GM18505 (cell line): Measurements from ENCODE around the gene ENO2.

Experiments used
- ATAC-seq: cut with Tn5 transposase; IDR thresholded peaks from one replicate; pipeline ENCODE4 v1.9.1; 2021; ENCODE audit not compliant: unreplicated experiment
- POLR2A ChIP-seq: IDR thresholded peaks from 4 replicates; pipeline ENCODE4 v1.6.1; 2011; ENCODE audit warnings: borderline replicate concordance; ENCODE audit not compliant: insufficient read depth, insufficient read length; ENCODE audit errors: extremely low read depth

The ENO2 gene

DNA sequence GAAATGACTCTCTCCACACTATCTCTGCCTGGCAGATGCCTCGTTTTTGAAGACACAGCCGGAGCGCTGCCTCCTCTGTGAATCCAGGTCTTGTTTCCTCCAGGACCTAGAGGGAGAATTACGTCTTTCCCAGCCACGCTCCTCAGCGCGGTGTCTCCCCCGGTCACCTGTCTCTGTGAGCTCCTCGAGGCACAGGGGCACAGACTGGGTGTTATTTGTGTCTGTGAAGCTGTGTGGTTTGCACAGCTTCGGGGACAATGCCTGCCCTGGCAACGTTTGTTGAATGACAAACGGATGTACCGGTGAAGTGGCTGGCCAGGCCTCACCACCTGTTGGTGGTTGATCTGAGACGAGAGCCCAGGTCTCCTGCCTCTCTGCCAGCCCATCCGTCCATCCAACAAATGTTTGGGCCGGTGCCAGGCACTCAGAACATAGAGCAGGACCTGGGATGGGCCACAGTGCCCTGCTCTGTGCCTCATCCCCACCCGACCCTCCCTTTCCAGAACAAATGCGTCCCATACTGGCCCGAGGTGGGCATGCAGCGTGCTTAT, 42.8 kb downstream of the ENO2 start:
- no peak for ATAC-seq
- no peak for TF ChIP-seq POLR2A

DNA sequence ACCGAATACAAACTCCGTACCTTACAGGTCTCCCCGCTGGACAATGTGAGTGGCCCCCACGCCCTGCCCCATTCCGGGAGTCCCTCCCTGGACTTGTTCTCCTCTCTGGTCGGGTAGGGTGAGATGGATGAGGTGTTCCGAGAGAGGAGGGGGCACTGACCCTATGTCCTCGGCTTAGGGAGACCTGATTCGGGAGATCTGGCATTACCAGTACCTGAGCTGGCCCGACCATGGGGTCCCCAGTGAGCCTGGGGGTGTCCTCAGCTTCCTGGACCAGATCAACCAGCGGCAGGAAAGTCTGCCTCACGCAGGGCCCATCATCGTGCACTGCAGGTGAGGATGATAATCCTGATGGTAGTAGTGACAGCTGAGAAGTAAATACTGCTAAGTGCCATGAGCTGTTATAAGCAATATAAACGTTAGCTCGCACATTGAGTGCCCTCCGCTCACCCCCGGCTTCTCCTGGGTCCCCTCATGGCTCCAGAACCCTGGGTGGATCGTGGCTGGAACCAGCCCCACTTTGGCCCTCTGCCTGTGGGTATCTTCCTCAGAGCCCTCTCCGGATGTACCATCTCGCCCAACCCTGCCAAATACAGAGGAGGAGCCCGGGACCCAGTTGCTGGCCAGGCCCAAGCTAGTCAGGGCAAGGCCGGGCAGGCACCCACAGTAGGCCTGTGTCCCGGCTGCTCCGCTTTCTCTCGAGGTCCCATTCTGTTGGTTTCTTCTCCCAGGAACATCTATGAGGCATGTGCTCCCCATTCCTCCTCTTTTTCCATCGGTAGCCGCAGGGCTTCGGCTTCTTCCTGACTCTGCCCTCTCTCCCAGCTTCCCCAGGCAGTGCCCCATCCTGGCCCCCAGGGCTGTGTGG, 43.6 kb downstream of the ENO2 start:
- no peak for ATAC-seq
- peak; percentile 45 for TF ChIP-seq POLR2A

DNA sequence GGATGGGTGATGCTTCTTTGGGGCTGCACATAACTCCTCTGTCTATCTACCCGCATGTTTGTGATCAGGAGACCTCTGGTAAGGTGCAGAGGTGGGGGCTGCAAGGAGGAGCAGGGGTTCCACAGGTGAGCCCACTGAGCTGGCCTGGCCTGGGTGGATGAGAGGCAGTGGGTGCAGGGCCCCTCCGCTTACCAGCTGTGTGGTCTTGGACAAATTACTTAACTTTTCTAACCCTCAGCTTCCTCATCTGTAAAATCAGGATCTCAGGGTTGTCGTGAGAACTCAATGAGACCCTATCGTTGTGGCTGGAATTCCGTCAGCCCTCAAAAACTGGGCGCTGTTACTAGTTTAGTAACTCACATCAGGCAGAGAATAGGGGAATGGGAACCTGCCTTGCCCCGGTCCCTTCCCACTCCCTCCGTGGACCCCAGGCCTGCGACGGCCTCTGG, 44.3 kb downstream of the ENO2 start:
- no peak for TF ChIP-seq POLR2A
- no peak for ATAC-seq

DNA sequence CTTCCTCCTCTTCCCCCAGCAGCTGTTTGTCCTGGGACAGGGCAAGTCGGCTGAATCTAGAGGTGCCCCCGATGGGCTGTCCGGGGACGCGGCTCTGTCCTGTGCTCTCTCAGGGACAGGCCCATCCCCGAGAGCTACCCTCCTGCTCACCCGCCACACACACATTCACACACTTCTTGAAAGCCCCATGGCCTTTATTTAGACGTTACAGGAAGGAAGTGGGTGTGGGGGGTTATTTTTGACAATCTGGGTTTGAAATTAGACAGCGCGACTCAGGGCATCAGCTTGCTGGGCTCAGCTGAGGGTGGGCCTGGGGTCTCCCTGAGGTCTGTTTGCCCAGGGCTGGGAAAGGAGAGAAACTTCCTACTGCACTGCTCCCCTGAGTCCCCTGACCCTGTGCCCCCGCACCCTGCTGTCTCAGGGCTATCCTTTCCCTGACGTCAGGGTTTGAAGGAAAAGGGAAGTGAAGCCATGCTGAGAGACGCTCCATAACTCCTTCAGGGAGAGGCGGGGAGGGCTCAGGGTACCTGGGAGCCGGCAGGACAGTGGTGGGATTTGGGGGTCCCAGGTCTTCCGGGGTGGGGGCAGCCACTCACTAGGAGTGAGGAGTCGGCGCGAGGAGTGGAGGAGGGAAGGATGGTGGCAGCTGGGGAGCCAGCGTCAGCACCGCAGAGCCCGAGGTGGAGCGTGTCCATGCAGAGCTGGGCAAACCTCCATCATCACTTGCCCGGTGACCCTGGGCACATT, 44.9 kb downstream of the ENO2 start:
- peak; percentile 82 for TF ChIP-seq POLR2A
- peak; percentile 43 for ATAC-seq

DNA sequence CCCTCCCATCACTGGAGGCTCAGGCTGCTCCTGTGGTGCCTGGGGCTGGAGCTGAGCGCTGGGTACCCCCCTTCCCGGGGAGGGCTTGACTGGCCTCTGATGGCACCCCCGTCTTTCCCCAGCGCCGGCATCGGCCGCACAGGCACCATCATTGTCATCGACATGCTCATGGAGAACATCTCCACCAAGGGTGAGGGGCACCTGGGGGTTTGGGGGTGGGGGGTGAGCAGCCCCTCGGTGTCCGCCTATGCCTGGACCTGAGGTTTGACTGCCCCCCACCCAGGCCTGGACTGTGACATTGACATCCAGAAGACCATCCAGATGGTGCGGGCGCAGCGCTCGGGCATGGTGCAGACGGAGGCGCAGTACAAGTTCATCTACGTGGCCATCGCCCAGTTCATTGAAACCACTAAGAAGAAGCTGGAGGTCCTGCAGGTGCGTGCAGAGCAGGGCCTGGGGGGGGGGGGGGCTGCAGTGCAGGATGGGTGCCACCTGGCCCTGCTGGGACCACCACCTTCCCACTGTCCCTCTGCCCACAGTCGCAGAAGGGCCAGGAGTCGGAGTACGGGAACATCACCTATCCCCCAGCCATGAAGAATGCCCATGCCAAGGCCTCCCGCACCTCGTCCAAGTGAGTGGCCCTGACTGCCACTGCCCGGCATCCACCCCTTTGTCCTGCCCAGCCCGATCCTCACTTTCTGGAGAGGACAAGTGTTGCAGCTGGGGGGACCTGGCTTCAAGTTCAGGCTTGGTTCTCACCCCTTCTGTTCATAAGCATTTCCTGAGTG, 45.6 kb downstream of the ENO2 start:
- TF ChIP-seq POLR2A: no peak
- ATAC-seq: no peak

DNA sequence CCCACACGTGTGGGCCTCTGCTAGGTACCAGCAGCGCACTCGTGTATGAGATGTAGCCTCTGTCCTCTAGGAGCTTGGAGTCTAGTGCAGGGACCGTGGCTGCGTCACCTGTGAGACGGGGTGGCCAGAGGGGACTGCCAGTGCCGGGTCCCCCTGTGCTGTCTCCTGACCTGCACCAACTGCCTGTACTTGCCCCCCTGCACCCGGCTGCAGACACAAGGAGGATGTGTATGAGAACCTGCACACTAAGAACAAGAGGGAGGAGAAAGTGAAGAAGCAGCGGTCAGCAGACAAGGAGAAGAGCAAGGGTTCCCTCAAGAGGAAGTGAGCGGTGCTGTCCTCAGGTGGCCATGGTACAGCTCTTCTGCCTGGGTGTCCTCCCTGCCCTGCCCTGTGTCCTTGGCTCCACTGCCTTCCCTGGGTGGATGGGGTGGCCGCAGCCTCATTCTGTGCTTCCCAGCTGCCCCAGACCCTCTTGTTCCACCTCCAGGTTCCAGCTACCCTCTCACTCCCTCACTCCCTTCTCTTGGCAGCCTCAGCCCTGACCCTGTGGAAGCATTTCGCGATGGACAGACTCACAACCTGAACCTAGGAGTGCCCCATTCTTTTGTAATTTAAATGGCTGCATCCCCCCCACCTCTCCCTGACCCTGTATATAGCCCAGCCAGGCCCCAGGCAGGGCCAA, 46.4 kb downstream of the ENO2 start:
- no peak for TF ChIP-seq POLR2A
- ATAC-seq: no peak

DNA sequence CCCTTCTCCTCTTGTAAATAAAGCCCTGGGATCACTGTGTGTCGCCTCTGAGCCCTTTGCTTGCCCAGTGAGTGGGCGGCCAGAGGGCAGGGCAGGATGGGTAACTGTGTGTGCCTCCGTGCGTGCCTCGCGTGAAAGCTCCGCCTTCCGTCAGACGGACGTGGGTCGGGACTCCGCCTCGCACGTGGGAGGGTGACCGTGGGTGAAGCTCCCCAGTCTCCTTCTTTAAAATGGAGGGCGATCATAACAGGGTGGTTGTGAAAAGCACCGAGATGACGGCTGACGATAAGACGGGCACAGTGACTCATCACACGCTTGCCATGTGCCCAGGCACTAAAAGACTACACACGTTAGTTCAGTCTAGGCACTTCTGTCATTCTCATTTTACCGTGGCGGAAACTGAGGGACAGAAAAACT, 46.9 kb downstream of the ENO2 start:
- ATAC-seq: no peak
- peak; percentile 45 for TF ChIP-seq POLR2A

DNA sequence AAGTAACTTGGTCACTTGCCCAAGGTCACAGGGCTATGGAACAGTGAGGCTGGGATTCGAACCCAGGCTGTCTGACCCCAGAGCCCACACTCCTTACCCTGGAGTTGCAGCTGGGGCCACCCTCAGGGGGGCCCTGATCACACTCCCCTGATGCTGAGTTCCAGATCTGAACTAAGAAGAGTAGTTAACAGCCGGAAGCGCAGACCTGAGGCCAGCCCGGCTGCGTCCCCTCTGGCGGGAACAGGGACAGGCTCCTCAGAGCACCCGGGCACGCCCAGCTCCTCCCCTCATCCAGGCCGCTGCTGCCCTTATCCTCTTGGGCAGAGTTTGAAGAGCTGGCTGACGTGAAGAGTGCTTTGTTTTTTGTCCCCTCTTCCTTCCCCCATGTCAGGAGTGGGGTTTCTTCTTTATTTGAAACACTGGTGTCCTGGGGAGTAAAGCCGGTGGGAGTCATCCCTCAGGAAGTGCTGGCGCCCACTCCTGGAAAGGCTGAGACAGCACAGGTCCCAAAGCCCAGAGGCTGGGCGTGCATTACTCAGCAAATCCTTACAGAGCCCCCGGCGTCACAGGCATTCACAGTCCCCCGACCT, 47.4 kb downstream of the ENO2 start:
- TF ChIP-seq POLR2A: peak; percentile 46
- no peak for ATAC-seq

DNA sequence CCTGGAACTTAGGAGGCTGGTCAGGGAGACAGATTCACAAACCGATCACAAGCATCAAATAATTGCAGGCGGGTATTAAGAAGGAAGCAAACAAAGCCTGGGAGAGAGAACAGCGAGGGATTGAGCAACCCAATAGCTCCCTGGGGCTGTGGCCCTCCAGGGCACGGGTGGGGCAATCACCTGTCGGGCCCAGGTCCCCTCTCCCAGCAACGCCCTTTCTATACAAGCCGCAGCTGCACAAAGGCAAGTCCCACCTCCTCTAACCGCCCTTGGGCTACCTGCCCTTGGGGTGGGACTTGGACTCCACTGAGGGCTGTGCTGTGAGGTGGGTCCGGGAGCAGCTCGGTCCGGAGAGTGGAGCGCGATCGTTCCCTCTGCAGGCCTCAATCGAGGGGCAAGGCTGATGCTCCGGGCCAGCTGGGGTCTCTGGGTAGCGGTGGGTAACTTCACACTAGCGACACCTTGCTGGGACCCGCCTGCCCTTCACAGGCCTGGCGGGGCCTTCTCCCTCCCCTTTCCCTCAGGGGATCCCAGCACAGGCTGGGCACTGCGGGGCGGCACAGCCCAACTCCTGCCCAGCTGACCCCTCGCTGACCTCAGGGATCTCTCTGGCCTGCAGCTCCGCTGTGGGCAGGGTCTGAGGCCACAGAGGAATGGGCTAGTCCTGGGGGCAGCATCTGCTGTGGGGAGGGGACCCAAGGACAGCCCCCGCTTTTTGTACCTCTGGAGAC, 48.1 kb downstream of the ENO2 start:
- TF ChIP-seq POLR2A: peak; percentile 28
- no peak for ATAC-seq

DNA sequence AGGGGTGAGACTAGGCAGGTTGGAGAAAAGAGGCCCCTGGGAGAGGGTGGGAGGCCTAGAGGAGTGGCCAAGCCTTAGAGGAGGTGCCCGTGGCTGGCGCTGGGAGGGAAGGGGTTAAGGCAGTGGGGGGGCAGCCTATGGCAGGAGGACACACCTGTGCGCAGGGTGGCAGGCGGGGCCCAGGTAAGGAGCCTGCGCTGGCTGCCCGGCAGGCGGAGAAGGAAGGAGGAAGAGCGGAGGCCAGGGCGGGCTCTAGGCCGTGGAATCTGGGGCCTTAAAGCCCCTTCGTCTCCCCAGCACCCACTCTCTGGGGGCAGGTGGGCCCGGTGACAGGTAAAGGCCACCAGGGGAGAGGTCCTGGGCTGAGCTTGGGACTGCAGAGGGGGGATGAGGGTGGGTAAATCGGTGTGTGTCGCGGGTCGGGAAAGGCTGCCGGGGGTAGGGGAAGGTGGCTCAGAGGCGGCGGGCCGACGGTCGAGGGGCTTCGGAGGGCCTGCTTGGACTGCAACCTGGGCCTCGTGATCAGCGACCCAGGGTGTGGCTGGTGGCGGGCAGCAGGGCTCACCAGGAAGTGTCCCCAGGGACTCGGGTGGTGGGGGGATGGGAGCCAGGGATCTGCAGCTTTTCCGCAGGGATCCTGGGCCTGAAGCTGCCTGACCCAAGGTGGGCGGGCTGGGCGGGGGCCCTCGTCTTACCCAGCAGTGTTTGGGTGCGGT, 48.8 kb downstream of the ENO2 start:
- no peak for TF ChIP-seq POLR2A

More for the DNA sequence above, 48.8 kb downstream of the ENO2 start:
- no peak for ATAC-seq
